Hematopoietic multipotent progenitor cell treated with erythropoietin and hydrocortisone succinate and interleukin-3 and kit ligand, for 15 days (in vitro differentiated cells): ENCODE measurements around the gene PABPN1L.

Source experiments
- DNase-seq: peaks from one replicate; pipeline ENCODE4 v3.0.0-alpha.2; 2015; ENCODE audit warnings: low spot score

Gene PABPN1L

DNA sequence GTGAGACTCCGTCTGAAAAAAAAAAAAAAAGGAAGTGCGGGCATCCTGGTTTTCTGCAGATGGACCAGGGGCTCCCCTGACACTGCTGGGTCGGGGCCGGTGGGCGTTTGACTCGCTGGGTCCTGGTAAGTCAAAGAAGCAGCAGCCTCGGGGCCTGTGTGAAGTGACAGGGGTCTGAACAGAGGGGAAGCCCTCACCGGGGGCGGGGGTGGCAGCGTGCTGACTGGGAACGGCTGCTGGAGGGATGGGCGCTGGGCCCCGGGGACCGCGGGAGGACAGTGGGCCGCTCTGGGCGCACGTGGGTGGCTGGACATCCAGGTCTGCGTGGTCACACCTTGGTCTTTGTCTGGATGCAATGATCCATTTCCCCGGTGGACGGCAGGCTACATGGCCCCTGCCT is 17.9 kb downstream of the PABPN1L start:
- DNase-seq: no peak

DNA sequence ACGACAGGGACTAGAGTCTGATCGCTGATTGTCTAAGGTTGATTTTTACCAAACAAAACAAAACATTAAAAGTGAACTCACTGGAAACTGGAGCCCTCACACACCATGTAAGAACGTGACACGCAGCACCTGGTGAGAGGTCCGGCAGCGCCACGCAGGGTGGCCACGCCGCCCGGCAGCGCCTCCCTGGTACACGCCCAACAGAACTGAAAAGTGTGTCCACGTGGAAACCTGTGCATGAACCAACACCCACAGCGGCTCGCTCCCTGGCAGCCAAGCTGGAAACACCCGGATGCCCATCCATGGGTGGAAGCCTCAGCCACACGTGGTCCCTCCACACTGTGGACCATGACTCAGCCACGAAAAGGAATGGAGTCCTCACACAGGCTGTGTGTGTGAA is 18.8 kb downstream of the PABPN1L start:
- DNase-seq: no peak

DNA sequence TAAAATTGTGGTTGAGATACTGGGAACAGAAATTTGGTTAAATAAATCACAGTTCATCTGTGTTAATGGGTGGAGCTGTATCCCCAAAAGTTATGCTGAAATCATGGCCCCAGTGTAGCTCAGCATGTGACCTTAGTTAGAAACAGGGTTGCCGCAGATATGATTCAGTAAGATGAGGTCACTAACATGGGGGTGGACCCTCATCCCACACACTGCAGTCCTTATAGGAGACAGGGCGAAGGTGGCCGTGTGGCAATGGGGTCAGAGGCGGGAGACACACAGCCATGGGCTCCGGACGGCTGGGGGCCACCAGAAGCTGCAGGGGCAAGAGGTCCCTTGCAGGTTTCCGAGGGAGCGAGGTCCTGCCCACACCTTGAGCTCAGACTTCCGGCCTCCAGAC is 20.4 kb downstream of the PABPN1L start:
- DNase-seq: no peak

DNA sequence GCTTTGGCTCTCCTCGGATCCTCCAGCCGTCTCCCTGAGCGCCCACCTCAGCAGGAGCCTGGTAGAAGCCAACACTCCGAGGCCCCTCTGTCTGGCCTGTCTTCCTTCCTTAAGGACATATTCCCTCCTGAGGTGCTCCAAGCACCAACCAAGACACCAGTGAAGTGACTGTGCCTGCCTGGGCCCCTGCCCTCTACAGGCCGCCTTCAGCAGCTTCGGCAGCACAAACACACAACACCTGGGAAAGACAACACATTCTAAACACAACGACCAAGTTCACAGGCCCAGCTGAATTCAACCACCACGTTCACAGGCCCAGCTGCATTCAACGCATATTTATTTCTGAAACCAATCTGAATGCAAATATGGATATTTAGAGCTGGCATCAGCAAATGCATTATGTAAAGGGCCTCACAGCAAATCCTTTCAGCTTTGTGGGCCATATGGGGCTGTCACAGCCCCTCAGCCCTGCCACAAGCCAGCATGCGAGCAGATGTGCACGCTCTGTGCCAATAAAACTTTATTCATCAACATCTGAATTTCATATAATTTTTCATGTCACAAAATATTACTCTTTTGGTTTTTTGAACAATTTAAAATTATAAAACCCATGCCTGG is 21.9 kb downstream of the PABPN1L start:
- no peak for DNase-seq

DNA sequence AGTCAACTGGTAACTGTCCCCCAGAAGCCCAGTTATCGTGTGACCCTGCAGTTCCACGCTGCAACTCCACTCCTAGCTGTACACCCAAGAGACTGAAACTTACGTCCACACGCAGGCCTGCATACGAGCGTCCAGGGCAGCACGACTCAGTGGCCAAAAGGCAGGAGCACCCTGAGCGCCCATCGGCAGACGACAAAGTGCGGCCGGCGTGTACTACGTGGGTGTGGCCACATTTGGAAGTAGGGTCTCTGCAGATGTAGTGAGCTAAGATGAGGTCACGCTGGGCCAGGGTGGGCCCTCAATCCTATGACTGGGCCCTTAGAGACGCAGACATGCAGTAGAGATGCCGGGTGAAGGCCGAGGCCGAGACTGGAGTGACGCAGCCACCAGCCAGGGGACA is 23.2 kb downstream of the PABPN1L start:
- no peak for DNase-seq

DNA sequence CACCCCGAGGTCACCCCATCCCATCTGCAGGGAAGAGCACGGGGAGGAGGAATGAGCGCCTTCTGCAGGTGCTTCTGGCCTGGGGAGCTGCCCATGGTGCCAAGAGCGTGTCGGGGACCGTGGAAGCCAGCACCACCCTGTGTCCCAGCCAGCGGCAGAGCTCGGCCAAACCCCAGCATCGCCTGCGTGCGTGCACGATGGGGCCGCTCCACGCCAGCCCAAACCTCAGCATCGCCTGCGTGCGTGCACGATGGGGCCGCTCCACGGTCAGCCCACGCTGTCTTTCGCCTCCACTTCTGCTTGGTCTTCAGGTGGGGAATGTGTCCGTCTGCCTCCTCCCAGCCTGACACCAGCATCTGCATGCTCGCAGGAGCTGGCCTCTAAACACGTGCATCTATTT is 23.7 kb downstream of the PABPN1L start:
- no peak for DNase-seq

DNA sequence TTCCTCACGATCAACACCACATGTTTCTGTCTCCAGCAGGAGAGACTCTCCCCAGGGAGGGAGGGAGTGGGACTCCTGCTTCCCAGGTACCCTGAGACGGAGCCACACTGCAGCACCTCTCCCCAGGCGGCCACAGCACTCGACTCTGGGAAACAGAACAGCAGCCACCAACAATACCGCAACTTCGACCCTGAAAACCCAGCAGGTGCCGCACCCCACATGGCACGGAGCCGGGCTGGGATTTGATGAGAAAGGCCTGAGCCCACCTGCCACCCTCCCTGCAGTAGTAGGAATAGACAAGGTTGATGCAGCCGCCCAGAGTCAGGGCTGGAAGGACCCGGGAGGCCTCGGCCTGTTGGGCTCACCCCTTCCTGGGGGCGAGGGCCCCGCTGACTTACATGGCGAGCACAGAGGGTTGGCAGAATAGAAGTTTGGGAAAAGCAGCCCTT is 24.1 kb downstream of the PABPN1L start:
- DNase-seq: no peak

DNA sequence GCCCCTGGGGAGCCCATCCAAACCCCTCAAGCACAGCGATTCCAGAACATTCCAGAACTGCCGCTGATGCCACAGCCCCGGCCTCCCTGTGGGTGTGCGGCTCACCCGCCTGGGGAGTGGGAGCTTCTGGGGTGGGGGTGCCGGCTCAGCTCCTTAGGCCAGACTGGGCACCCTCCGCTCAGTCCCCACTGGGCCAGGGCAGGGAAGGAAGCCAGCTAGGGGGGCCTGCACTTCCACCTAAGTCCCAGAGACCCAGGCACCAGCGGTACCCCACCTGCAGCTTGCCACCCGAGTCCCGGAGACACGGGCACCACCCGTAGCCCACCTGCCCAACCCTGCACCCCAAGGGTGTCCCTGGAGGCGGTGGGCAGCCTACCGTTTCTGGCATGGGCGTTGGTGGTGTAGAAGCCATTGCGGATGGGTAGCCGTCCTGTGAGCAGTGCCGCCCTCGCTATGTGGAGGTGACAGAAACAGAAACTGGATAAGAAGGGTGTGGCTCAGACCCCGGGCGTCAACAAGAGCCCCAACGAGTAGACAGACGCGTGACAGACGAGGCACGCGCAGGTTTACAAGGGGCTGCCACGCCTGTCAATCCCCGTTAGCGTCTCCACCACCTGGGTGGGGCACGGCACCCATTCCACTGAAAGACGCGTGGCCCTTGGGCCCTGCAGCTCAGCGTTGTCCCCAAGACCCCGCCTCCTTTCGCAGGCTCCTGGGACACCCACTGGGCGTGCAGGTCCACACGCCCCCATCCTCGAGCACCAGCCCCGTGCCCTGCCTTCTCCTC is 24.7 kb downstream of the PABPN1L start:
- DNase-seq: no peak

DNA sequence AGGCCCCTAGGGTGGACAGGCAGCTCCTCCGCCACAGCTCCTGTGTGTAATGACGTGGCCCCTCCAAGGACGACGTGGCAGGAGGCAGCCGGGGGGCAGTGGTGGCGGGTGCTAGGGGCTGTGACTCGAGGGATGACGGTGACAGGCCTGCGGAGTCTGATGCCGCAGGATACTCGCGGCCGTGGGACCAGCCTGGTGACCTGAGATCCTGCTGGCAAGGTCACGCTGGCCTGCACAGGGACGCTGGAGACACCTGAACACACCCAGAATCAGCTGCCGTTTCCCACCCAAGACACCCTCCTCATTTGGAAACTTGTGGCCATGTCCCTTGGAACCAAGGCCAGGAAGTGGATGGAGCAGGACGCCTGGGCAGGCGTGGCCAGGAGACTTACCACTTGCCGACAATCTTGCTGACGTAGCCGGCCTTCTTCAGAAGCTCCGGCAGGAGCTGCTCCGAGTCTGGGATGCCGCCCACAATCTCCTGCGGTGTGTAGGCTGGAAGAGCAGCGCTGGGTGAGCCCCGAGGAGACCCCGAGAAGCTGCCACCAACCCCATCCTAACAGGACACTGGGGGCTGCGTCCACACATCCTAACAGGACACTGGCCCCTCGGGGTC is 25.8 kb downstream of the PABPN1L start:
- no peak for DNase-seq

DNA sequence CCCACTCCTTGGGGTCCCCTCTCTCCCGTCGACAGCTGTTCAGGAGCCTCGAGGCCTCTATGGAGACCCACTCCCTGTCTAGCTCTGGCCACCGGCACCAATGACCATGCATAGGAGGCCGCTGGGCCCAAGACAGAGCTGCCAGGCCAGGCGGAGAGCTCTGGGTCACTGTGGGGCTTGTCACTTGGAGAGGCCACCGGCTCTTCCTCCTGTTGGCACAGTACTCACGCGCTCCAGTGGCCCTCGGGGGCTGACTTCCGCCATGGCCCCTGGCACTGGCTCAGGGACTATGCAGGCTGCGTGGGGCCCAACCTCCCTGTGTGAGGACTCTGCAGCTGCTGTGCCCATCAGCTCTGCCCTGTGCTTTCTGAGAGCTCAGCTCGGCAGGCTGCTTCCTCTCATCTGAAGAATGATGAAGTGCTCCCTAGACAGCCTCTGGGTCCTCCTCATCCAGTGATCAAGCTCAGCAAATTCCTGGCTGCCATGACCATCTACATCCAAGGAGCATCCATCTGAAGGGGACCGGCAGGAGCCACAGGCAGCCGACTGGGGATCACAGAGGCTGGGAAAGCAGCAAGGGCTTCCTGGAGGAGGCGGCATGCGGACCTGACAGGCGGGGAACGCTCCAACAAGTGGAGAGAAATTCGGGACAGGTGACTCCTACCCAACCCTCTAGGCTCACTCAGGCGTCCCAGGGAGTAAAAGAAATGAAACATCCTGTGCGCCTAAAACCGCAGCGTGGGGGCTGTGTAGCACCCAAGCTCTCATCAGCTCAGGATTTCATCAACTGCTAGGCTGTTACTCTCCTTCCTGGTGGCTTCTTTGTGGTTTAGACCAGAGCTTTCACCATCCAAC is 26.5 kb downstream of the PABPN1L start:
- no peak for DNase-seq

DNA sequence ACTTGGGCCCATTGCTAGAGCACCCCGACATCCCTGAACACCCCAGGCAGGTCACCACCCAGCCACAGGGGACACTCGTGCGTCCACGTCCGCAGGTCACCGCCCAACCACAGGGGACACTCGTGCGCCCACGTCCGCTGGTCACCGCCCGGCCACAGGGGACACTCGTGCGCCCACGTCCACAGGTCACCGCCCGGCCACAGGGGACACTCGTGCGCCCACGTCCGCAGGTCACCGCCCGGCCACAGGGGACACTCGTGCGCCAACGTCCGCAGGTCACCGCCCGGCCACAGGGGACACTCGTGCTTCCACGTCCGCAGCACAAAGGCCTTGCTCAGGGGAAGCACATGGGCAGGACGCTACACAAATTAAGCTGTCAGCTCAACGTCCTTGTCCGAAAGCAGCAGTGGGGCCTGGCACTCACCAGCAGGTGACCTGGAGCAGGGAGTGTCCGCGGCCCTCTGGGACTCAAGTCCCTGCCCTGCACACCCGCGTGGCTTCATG is 27.4 kb downstream of the PABPN1L start:
- DNase-seq: no peak

DNA sequence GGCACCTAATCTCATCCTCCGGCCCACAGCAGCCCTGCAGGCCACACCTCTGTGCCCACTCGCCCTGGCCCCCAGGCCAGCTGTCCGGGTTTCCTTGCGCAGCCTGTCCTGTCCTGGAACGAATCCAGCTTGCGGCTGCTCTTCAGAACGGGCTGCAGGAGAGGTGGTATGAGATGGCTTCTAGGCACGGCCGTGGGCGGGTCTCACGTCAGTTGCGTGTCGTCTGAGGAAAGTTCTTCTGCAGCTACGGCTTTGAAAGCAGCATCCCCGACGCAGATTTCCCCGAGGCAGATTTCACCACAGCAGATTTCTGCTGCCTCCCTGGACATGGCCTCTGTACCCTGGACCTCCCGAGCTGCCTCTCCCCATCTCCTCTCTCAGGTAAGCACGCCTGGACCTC is 27.9 kb downstream of the PABPN1L start:
- DNase-seq: no peak

DNA sequence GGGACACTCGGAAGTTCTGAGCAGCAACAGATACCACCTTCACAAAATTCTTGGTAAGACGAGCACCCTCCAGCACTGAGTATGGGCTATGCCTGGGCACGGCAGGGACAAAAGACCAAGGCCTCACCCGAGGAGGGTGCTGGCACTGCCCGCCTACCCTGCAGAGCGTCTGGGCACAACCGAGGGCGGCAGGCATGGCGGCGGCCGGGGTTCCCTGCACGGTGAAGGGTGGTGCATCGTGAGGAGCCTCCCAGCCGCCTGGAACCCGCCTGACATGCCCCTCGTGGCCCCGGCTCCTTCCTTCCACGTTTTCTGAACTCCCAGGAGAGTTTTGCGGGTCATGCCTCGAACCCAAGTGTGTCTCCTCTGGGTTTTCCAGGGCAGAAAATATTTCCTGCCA is 28.7 kb downstream of the PABPN1L start:
- no peak for DNase-seq

DNA sequence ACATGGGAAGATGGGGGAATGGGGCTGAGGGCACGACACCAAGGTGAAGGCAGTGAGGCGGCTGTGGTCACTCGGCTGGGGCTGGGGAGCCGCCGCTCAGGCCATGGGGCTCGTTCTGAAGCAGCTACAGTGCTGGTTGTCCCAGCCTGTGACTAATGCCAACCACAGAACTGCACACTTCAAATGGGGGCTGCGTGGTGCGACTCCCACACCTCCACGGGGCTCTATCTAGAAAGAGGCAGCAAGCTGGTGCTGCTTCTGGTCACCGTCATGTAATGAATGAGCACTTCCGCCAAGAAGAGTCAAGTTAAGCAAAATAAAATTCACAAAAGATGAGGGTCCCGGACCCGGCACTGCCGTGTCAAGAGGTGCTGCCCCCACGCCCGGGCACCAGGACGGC is 29.7 kb downstream of the PABPN1L start:
- no peak for DNase-seq

DNA sequence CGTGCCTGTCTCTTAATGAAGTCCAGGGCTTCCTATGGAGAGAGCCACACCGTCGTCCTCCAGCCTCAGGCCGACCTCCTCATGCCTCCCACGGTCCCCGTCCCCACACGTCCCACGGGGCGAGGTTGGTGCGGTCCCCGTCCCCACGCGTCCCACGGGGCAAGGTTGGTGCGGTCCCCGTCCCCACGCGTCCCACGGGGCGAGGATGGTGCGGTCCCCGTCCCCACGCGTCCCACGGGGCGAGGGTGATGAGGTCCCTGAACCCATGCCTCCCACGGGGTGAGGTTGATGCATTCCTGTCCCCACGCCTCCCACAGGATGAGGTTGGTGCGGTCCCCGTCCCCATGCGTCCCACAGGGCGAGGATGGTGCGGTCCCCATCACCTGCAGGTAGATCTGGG is 30.6 kb downstream of the PABPN1L start:
- no peak for DNase-seq

DNA sequence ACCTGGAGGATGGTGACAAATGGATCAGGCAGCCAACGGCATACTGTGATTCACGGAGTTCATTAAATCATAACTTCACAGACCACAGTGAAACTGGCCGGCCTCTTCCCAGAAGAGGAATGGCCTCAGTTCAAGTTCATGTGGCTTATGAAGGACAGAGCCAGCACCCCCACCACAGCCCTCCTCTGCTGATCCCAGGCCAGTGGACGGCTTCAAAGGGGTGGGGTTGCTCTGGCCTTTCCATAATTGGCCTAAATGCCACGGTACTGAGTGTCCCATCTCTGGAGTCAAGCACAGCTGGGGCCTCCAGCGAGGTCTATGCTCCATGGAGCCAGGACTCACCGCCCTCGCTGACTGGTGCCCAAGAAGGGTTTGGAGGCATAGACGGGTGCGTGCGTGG is 31.1 kb downstream of the PABPN1L start:
- no peak for DNase-seq

DNA sequence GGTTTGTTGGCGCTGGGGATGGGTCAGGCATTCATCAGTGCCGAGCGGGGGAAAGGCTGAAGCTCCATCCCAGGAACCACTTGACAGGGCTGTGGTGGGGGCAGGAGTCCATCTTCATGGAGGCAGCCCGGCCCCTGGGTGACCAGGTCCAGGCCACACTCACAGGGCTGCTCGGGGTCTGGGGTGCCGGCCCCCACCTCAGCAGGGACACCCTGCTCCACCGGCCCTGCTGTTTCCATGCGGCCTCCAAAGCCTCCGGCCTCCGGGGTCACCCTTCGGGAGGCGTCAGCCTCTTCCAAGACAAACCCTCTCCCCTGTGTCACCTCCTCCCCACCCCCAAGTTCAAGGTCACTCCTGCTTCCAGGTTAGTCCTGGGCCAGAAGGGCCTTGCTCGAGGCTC is 31.8 kb downstream of the PABPN1L start:
- no peak for DNase-seq

DNA sequence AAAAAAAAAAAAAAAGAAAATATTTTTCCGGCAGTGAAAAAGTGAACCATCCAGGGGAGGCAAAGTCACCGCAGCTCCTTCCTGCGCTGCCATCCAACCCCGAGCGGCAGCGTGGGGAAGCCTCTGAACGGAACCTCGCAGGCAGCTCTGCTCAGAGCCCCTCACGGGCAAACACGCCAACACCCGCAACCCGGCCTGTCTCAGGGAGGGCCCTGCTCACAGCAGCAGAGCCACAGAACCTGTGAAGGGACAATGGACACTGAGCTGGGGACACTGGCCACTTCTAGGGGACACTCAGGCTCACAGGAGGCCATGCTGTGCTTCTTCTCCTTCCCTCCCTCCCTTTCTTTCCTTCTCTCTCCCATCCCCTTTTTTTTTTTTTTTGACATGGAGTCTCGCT is 33.4 kb downstream of the PABPN1L start:
- DNase-seq: no peak

DNA sequence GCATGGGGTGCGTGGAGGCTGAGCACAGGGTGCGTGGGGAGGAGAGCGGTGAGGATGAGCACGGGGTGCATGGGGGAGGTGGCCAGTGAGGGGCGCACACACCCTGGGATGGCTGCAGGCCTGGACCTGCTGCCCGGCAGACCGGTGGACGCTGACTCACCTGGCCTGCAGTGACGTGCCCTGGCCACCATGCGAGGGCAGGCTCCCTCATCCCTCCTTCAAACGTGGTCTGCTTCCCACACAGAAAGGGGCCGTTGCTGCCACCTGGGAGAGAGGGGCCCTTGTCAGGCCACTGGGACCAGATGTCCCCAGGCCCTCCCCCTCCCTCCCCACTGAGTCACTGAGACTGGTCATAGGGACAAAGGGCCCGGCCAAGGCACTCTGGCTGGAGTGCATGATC is 34.6 kb downstream of the PABPN1L start:
- no peak for DNase-seq

DNA sequence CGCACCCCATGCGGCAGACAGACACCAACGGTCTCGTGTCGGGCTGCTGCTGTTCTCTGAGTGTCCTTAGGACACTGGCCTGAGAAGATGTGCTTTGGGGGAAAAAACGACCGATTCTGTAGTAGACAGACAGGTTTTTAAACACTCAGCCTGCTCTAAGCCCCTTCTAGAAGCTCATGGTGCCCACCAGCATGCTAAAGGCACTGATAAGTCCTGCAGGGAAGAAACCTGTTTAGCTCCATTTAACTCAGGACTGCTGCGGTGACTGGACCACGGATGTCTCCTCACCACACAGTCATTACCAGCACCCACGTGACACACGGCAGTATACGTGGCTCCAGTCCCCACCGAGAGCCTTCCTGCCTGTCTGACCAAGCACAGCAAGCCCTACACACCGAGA is 35.7 kb downstream of the PABPN1L start:
- DNase-seq: no peak

DNA sequence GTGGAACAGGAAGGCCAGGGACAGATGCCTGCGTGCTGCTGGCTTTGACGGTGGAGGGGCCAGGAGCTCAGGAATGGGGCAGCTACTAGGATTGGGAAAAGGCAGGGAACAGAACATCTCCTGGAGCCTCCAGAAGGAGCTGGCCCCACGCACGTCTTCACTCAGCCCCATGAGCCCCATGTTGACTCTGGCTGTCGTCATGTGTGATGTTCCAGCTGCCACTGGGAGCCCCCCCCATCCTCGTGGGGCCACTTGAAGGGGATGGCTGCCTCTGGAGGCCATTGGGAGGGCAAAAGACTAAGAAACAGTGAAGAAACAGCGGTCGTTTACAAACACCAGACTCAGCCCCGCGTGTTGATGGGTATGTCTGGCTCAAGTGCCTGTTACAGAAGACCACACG is 36.2 kb downstream of the PABPN1L start:
- no peak for DNase-seq

DNA sequence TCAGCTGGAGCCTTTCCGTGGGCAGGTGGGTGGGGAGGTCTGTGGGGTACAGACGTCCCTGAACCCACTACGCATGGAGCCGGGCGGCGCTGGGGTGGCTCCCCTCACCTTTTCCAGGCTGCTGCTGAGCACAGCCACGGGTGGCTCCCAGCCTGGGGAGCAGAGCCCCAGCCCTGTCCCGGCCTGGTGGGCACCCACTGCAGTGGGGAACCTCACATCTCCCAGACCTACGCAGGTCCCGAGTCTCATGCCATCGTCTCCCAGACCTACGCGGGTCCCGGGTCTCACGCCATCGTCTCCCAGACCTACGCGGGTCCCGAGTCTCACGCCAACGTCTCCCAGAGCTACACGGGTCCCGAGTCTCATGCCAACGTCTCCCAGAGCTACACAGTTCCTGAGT is 37.7 kb downstream of the PABPN1L start:
- DNase-seq: no peak
